Activated CD4-positive, alpha-beta T cell treated with anti-CD3 and anti-CD28 coated beads, Interleukin-2, Interleukin-6, amounts not matched to agents 100 ng/mL and 50 ng/mL, durations not matched to agents 16 hours and 8 hours (primary cell): Measurements from ENCODE around the gene FLYWCH2.
"Not testable (repeated sequence)": the region's sequence is repeated elsewhere in the genome, so short reads cannot be mapped to it uniquely, and the experiment has no call there.

Source experiments
- DNase-seq: peaks from one replicate; pipeline ENCODE4 v3.0.0-alpha.2; 2020

FLYWCH2 gene

DNA sequence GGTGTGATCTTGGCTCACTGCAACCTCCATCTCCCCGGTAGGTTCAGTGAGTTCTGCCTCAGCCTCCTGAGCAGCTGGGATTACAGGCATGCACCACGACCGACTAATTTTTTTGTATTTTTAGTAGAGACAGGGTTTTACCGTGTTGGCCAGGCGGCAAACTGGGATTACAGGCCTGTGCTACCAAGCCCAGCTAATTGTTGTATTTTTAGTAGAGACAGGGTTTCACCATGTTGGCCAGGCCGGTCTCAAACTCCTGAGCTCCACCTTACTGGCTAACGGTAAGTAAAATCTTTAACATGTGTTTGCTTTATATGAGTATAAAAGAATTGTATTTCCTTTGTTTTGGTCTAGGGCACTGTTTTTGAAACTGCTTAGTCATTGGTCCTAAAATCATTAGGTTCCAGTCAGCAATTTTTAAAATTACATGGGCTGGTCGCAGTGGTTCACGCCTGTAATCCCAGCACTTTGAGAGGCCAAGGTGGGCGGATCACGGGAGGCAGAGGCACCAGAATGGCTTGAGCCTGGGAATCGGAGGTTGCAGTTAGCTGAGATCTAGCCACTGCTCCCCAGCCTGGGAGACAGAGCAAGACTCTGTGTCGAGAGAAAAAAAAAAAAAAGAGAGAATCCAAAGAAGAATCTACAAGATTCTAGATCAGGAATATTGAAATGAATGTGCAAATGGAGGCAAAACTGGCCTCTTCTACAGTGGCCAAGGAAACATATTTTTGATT lies 32.3 kb downstream of the FLYWCH2 start:
- DNase-seq, result peak; percentile 27

DNA sequence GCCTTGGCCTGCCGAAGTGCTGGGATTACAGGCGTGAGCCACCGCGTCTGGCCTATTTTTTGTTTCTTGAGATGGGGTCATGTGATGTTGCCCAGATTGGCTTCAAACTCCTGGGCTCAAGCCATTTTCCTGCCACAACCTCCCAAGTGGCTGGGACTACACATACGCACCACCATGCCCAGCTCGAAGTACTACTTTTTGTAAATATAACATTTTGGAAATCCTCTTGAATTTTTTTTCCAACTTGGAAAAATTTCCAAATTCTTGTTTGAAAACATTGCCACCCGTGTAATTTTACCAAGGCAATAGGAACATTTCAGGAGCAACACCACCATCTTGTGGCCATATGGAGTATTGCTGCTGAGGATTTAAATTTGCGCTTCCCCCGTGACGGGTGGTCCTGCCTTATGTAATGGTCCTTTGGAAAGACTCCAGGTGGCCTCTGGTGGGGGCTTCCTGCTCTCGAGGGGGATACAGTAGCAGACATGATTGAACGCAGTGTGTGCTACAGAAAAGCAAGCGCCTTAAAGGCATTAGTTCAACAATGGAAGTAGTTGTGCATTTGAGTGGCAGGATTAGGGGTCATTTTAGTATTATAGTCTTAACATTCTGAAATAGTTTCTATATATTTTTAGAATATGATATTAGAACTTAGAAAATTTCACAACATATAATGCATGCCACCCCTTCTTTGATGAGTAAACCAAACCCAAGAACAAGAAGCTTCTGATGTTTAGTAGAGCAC lies 36.7 kb downstream of the FLYWCH2 start:
- peak; percentile 70 for DNase-seq

DNA sequence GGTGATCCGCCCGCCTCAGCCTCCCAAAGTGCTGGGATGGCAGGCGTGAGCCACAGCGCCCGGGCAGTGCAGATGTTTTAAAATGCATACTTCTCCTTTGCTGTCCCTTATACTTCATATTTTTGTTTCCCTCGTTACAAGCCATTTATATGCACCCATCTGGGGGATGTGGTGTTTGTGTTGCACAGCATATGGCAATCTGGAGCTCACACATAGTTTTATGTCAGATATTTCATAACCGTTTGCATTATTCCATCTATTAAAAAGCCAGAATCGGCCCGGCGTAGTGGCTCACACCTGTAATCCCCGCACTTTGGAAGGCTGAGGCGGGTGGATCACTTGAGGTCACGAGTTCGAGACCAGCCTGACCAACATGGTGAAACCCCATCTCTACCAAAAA lies 40.5 kb downstream of the FLYWCH2 start:
- DNase-seq, result no peak

DNA sequence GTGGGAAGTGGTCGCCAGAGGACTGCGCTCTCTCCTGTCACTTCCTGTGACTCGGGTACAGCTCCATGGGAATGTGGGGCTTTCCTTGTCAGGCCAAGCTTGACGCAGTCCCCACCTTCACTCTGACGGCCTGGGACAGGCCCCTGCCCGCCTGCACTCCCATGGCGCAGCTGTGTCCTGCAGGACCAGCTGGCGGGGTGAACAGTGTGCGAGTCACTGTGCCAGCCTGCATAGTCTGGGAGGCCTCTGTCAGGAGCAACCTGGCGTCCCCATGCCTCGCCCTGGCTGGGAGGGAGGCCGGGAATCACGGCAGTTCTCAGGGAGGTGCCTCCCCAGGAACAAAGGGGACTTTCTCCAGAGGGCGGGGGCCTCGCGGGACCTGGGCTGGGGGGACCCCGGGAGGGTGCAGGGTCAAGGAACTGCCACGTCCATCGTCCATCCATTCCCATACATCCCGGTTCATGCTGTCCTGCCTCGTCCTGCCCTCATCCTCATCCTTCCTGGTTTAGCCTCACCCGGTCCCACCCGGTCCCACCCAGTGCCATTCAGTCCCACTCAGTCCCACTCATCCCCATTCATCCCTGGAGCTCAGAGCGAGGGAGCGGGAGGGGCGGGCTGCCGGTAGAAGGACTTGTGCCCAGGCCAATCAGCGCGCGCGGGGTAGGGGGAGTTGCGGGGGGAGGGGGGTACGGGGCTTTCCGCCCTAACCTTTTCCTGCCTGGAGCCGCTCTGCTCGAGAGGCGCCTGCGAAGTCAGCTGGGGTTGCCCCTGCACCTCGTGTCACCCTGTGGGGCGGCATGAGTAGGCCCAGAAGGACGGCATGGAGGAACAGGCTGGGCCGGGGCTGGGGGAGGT lies 42.1 kb downstream of the FLYWCH2 start:
- DNase-seq, result no peak

DNA sequence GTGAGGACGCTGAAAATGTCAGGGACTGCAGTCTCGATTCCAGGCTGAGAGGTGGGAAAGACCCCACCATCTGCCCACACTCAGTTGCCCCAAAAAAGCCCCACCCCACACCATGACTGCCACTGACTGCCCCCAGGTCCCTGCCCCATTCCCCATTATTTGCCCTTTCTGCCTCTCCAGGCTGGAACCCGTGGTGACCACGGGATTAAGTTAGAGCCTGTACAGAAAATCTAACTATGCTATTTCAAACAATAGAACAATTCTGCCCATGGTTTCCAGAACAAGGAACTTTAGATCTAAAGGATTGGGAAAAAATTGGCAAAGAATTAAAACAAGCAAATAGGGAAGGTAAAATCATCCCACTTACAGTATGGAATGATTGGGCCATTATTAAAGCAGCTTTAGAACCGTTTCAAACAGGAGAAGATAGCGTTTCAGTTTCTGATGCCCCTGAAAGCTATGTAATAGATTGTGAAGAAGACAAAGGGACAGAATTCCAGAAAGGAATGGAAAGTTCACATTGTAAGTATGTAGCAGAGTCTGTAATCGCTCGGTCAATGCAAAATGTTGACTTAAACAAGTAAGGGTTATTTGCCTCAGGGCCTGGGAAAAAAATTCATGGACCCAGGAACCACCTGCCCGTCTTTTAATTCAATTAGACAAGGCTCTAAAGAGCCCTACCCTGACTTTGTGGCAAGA lies 43.1 kb downstream of the FLYWCH2 start:
- DNase-seq, result no peak

DNA sequence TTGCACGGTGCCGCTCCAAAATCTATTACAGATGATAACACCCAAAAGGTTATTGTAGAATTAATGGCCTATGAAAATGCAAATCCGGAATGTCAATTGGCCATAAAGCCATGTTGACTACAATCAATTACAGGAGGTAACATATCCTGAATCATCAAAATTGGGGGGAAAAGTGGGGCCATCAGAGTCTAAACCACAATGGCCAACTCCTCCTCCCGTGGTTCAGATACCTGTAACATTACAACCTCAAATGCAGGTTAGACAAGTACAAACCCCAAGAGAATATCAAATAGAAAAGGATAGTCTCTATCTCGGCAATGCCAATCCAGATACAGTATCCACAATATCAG lies 43.6 kb downstream of the FLYWCH2 start:
- DNase-seq, result no peak

DNA sequence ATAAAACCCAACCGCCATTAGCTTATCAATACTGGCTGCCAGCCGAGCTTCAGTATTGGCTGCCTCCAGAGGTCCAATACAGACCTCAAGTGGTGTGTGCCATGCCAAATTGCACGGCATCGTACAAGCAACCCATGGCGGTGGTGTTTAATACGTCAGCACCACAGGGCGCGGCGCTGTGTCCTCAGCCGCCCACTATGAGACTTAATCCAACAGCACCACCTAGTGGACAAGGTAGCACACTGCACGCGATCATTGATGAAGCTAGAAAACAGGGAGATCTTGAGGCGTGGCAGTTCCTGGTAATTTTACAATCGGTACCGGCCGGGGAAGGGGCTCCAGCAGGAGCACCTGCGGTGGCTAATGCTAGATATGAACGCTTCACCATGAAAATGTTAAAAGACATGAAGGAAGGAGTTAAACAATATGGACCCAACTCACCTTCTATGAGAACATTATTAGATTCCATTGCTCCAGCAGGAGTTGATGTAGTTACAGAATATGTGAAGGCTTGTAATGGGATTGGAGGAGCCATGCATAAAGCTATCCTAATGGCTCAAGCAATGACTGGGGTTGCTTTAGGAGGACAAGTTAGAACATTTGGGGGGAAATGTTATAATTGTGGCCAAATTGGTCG lies 44.1 kb downstream of the FLYWCH2 start:
- DNase-seq, result peak; percentile 92

DNA sequence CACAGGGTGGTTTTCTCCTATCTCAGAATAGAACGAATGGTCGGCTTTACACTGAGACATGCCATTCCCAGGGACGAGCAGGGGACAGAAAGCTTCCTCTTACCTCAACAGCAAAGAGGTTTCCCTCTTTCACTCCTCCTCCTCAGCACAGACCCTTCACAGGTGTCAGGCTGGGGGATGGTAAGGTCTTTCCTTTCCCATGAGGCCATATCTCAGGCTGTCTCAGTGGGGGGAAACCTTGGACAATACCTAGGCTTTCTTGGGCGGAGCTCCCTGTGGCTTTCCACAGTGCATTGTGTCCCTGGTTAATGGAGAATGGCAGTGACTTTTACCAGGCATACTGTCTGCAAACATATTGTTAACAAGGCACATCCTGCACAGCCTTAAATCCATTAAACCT lies 45.1 kb downstream of the FLYWCH2 start:
- not testable (repeated sequence) for DNase-seq

DNA sequence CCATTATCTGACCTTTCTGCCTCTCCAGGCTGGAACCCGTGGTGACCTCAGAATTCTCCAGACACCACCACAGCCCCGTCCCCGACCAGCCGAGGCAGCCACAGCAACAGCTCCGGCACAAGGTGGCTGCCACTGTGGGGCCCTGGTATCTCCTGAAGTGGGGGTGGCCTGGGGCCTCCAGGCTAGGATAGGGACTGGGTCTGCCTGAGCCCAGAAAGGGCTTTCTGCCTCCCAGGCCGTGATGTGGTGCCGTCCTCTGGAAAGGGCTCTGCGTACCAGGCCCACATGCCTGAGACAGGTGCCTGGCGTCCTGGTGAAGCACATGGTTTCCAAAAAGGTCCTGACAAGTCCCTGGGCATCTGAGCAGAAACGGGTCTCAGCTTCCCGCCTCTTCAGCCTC lies 45.8 kb downstream of the FLYWCH2 start:
- no peak for DNase-seq

DNA sequence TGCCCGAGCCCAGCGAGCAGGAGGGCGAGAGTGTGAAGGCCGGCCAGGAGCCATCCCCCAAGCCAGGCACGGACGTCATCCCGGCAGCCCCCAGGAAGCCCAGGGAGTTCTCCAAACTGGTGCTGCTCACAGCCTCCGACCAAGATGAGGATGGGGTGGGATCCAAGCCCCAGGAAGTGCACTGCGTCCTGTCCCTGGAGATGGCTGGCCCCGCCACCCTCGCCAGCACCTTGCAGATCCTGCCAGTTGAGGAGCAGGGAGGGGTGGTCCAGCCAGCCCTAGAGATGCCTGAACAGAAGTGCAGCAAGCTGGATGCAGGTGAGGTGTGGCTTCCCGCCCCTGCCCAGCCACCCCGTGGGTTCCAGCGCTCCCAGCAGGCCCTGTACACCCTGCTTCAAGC lies 46.7 kb downstream of the FLYWCH2 start:
- no peak for DNase-seq

DNA sequence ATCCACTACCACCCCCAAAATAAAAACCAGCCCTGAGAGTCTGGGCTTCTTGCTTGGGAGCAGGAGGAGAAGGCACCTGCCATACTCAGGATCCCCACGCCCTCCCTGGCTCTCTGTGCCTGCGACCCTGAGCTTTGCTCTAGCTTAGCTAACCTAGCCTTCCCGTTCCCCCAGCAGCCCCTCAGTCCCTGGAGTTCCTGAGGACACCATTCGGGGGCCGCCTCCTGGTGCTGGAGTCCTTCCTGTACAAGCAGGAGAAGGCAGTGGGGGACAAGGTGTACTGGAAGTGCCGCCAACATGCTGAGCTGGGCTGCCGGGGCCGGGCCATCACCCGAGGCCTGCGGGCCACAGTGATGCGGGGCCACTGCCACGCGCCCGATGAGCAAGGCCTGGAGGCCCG lies 47.2 kb downstream of the FLYWCH2 start:
- DNase-seq, result no peak

DNA sequence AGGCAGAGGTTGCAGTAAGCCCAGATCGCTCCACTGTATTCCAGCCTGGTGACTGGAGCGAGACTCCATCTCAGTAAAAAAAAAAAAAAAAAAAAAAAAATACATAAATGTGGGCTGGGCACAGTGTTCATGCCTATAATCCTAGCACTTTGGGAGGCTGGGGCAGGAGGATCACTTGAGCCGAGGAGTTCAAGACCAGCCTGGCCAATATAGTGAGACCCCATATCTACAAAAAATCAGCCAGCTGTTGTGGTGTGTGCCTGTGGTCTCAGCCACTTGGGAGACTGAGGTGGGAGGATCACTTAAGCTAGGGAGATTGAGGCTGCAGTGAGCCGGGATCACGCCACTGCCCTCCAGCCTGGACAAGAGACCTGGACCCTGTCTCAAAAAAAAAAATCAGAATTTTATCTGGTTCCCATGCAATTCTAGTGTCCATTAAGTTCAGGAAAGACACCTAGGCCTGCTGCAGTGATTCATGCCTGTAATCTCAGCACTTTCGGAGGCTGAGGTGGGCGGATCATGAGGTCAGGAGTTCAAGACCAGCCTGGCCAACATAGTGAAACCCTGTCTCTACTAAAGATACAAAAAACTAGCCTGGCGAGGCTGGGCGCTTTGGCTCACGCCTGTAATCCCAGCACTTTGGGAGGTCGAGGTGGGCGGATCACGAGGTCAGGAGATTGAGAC lies 48.4 kb downstream of the FLYWCH2 start:
- not testable (repeated sequence) for DNase-seq

DNA sequence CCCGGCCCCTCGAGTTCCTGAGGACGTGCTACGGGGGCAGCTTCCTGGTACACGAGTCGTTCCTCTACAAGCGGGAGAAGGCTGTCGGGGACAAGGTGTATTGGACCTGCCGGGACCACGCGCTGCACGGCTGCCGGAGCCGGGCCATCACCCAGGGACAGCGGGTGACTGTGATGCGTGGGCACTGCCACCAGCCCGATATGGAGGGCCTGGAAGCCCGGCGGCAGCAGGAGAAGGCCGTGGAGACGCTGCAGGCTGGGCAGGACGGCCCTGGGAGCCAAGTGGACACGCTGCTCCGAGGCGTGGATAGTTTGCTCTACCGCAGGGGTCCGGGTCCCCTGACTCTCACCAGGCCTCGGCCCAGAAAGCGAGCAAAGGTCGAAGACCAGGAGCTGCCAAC lies 50.1 kb downstream of the FLYWCH2 start:
- DNase-seq, result no peak

DNA sequence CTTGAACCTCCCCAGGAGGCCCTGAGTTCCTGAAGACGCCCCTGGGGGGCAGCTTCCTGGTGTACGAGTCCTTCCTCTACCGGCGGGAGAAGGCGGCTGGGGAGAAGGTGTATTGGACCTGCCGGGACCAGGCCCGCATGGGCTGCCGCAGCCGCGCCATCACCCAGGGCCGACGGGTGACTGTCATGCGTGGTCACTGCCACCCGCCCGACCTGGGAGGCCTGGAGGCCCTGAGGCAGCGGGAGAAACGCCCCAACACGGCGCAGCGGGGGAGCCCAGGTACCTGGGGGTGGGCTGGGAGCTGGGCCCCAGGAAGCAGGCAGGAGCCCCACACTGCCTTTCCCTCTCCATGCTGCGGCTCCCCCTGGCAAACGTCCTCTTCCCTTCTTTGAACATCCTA lies 50.7 kb downstream of the FLYWCH2 start:
- DNase-seq, result no peak

DNA sequence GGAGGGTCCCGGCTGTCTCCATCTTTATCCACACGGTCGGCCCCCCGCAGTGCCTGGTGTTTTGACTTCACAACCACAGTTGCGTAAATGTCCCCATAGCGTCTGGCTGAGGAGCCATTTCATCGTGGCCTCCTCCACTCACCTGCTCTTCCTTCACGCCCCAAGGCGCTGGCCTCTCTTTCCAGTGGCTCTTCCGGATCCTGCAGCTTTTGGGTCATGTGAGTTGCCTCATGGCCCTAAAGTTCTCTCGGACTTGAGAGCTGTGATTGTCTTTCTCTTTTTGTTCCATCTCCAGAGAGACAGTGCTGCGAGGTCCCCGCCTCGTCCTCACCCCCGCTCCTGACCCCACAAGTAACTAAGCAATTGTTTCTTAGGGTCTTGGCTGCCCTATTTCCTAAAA lies 51.4 kb downstream of the FLYWCH2 start:
- no peak for DNase-seq

DNA sequence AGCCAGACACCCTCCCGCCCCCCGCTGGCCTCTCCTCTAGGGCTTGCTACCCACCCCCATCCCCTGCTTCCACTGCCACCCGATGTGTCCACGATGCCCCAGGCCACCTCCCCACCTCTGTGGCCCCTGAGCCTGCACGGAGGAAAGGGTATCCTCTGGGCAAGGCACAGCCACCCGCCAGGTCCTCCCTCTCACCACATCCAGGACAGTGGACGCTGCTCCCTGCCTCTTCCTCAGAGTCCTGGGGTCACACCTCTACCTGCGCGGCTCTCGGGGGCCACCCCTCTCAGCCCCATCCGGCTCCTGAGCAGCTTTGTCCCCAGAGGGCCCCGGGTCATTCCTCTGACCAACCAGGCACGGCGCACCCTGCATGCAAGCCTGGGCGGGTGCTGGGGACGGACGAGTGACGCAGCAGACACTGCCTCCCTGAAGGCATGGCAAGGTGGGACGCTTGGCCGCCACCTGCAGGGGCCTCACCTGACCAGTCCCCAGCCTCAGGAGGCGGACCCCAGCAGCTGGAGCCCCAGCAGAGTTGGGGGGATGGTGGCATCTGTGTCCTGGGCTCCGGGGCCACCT lies 53.5 kb downstream of the FLYWCH2 start:
- no peak for DNase-seq

DNA sequence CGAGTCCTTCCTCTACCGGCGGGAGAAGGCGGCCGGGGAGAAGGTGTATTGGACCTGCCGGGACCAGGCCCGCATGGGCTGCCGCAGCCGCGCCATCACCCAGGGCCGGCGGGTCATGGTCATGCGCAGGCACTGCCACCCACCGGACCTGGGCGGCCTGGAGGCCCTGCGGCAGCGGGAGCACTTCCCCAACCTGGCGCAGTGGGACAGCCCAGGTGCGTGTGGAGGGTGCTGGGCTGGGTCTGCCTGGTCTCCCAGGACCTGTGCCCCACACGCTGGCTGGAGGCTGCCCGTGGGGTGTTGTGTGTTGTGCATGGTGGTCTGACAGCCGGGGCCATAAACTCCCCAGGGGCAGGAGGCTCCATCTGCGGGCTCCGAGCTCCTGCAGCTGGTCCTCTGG lies 54.2 kb downstream of the FLYWCH2 start:
- DNase-seq, result no peak

DNA sequence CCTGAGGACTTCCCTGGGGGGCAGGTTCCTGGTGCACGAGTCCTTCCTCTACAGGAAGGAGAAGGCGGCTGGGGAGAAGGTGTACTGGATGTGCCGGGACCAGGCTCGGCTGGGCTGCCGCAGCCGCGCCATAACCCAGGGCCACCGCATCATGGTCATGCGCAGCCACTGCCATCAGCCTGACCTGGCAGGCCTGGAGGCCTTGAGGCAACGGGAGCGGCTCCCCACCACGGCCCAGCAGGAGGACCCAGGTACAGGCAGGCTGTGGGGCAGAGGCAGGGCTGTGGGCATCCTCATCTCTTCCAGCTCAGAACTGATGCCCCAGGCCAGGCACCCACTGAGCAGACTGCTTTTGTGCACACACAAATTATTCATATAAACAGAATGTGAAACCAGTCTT lies 55.2 kb downstream of the FLYWCH2 start:
- no peak for DNase-seq

DNA sequence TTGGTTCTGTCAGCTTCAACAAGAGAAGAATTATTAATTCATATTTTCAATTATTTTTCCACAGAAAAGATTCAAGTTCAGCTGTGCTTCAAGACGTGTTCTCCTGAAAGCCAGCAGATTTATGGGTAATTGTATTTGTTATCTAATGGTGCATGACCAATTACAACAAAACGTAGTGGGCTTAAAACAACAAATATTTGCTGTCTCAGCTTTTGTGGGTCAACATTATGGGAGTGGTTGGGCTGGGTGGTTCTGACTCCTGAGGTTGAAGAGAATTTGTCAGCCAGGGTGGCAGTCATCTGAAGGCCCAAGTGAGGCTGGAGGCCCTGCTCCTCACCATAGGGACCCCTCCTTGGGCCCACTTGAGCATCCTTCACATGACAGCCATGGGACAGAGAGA lies 57.0 kb downstream of the FLYWCH2 start:
- DNase-seq, result no peak

DNA sequence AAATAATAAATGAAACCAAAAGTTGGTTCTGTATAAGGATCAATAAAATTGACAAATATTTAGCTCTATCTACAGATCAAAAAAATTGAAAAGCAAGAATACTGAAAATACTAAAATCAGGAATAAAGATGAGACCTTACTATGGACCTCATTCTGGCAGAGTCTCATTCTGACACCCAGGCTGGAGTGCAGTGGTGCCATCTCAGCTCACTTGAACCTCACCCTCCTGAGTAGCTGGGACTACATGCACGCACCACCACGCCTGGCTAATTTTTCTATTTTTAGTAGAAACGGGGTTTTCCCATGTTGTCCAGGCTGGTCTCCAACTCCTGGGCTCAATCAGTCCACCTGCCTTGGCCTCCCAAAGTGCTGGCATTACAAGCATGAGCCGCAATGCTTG lies 59.0 kb downstream of the FLYWCH2 start:
- DNase-seq, result no peak

DNA sequence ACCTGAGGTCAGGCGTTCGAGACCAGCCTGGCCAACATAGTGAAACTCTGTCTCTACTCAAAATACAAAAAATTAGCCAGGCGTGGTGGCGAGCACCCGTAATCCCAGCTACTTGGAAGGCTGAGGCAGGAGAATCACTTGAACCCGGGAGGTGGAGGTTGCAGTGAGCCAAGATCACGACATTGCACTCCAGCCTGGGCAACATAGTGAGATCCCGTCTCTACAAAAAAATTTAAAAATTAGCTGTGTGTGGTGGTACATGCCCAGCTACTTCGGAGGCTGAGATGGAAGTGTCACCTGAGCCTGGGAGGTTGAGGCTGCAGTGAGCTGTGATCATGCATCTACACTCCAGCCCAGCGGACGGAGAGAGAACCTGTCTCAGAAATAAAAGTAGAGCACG lies 60.7 kb downstream of the FLYWCH2 start:
- not testable (repeated sequence) for DNase-seq

DNA sequence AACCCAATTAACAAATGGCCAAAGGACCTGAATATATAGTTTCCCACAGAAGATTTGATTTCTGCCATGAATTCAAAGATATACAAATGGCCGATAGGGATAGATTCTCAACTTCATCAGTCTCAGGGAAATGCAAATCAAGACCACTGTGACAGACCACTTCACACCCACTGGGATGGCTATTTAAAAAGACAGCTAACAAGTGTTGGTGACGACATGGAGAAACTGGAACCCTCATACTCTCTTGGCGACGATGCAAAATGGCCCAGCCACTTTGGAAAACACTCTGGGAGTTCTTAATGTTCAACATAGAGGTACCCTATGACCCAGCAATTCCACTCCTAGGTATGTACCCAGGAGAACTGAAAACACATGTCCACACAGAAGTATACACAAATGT lies 63.6 kb downstream of the FLYWCH2 start:
- DNase-seq, result no peak
